Fibroblast of the aortic adventitia (primary cell): ENCODE measurements around the gene PODN. TPM values are rescaled to one million over a fixed set of nuclear protein-coding genes. Genes with fewer than 3 reads are reported as not detected.

Experiments
- DNase-seq: peaks from one replicate; pipeline ENCODE4 v3.0.0-alpha.2; 2010; ENCODE audit warnings: low read depth
- H3K4me3 ChIP-seq: 2 replicates; pipeline ENCODE4 v1.5.1; 2011; ENCODE audit warnings: low read depth, mild to moderate bottlenecking, control low read depth, low read length, moderate library complexity
- total RNA-seq: library from RNA; depleted of rRNA; stranded (reverse); fragments of >200 nt; gene quantifications from 2 replicates; pipeline ENCODE4 v1.2.3, GENCODE V29; 2012; ENCODE audit warnings: low replicate concordance
- TF ChIP-seq, protein P1 (sequence below): IDR thresholded peaks from 2 replicates; pipeline ENCODE4 v1.5.1; 2011; ENCODE audit warnings: mild to moderate bottlenecking, low read length, control low read depth, inconsistent platforms; ENCODE audit not compliant: insufficient read depth

The PODN gene
- total RNA-seq, 1 donor = 47.5 TPM

DNA sequence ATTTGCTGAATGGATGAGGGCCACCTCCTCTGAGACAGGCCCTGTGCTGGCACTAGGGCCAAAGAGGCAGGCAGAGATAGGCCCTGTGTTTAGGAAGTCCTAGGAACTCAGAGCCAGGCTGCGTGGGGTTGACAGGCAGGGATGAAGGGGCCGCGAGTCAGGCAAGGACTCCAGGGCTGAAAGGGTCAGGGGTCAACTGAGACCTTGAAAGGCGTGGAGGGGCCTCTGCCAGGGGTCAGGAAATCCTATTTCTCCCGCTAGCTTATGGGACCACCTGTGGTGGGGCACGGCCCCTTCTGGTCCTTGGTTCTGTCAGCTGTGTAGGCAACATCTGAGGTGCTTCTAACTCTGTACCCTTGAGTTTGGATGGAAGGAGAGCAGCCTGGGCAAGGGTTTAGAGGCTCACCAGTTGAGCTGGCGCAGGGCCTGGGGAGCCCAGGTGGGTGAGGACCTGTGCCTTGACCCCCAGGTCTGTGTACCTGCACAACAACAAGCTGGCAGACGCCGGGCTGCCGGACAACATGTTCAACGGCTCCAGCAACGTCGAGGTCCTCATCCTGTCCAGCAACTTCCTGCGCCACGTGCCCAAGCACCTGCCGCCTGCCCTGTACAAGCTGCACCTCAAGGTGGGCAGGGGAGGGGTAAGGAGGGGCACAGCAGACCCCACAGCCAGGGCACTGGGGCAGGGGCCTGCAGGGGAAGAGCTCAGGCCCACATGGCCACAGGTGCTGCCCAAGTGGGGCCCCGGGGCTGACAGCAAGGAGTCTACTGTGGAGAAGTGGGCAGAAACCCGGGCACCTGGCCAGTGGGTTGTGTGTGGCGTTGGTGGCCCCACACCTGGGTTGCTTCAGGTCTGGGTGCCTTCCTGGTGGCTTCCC is 14.9 kb downstream of the PODN start:
- no peak for DNase-seq
- TF ChIP-seq, protein P1, sequence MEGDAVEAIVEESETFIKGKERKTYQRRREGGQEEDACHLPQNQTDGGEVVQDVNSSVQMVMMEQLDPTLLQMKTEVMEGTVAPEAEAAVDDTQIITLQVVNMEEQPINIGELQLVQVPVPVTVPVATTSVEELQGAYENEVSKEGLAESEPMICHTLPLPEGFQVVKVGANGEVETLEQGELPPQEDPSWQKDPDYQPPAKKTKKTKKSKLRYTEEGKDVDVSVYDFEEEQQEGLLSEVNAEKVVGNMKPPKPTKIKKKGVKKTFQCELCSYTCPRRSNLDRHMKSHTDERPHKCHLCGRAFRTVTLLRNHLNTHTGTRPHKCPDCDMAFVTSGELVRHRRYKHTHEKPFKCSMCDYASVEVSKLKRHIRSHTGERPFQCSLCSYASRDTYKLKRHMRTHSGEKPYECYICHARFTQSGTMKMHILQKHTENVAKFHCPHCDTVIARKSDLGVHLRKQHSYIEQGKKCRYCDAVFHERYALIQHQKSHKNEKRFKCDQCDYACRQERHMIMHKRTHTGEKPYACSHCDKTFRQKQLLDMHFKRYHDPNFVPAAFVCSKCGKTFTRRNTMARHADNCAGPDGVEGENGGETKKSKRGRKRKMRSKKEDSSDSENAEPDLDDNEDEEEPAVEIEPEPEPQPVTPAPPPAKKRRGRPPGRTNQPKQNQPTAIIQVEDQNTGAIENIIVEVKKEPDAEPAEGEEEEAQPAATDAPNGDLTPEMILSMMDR = no peak
- no peak overlapping the region for H3K4me3 ChIP-seq

DNA sequence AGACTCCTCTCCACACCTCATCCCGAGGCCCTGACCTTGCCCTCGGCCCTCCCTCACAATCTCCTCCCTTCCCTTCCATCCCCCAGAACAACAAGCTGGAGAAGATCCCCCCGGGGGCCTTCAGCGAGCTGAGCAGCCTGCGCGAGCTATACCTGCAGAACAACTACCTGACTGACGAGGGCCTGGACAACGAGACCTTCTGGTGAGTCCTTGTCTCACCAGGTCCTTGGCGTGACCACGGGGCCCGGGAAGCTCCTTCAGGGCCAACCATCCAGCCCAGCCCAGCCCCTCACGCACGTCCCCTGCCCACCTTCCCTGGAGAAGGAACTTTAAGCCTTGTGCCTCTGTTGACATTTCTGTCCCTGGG is 15.6 kb downstream of the PODN start:
- TF ChIP-seq, protein P1 = no peak
- H3K4me3 ChIP-seq = no peak overlapping the region
- DNase-seq = no peak

DNA sequence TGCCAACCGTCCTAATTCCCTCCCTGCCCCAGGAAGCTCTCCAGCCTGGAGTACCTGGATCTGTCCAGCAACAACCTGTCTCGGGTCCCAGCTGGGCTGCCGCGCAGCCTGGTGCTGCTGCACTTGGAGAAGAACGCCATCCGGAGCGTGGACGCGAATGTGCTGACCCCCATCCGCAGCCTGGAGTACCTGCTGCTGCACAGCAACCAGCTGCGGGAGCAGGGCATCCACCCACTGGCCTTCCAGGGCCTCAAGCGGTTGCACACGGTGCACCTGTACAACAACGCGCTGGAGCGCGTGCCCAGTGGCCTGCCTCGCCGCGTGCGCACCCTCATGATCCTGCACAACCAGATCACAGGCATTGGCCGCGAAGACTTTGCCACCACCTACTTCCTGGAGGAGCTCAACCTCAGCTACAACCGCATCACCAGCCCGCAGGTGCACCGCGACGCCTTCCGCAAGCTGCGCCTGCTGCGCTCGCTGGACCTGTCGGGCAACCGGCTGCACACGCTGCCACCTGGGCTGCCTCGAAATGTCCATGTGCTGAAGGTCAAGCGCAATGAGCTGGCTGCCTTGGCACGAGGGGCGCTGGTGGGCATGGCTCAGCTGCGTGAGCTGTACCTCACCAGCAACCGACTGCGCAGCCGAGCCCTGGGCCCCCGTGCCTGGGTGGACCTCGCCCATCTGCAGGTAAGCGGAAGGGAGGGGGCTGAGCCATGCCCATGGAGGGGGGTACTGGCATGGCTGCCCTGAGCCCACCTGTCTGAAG is 16.5 kb downstream of the PODN start:
- TF ChIP-seq, protein P1 = no peak
- no peak for DNase-seq
- no peak overlapping the region for H3K4me3 ChIP-seq

DNA sequence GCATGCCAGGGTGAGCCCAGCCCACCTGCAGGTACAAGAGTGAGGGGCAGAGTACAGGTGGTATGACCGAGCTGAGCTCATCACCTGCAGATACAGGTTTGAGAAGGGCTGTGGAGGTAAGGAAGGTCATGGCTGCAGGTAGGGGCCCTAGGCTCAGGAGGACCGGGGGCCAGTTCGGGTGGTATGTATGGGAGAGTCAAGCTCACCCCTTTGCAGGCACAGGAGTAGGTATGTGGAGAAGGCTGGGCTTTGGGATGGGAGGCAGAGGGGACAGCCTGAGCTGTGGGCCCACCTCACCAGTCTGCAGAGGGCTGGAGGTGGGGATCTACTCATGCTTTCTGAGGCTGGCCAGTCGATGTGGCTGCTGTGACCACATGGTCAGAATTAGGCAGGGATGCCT is 17.2 kb downstream of the PODN start:
- TF ChIP-seq, protein P1 = no peak
- no peak for DNase-seq
- no peak overlapping the region for H3K4me3 ChIP-seq

DNA sequence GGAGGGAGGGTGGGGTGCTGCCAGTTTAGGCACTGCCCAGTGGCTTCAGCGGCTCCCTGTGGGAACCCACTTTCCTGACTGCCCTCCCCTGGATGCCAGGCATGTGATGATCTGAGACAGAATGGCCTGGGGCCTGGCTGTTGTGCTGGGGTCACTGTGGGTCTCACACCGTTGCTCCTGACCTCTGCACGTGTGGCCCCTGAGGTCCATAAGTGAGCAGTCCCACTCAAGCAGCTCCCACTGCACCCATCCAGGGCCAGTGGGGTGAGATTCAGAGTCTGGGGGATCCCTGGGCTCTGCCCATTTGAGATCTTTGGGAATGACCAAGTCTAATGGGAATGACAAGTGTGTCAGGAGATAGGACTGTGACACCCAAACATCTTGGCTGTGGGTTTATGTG is 18.0 kb downstream of the PODN start:
- DNase-seq = no peak
- no peak overlapping the region for H3K4me3 ChIP-seq
- TF ChIP-seq, protein P1 = no peak

DNA sequence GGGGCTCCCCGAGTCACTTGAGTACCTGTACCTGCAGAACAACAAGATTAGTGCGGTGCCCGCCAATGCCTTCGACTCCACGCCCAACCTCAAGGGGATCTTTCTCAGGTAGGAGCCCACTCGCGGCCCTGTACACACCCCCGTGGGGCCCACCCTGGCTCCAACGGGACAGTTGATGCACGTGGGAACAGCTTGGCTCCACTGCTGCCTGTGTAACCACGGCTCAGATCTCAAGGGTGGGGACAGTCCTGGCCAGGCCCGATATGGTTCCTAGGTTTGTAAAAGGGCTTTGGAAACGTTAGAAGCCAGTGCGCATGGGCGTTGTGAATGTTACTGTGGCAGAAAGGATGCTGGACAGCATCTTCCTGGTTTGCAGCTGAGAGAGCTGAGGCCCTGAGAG is 18.8 kb downstream of the PODN start:
- TF ChIP-seq, protein P1 = no peak
- DNase-seq = no peak
- no peak overlapping the region for H3K4me3 ChIP-seq
